HCEC 1CT (cell line): ENCODE results near the gene TMPRSS15.

Source experiments
- DNase-seq: peaks from one replicate; pipeline ENCODE4 v3.0.0-alpha.2; 2017

Gene TMPRSS15

GRCh38 chr21:18340387-18340942 lies 63.1 kb downstream of the TMPRSS15 start:
- DNase-seq: no peak

- no peak for DNase-seq
Measured at GRCh38 chr21:18335651-18336236, 67.8 kb downstream of the TMPRSS15 start.

GRCh38 chr21:18334066-18334465 lies 69.5 kb downstream of the TMPRSS15 start:
- no peak for DNase-seq

DNA sequence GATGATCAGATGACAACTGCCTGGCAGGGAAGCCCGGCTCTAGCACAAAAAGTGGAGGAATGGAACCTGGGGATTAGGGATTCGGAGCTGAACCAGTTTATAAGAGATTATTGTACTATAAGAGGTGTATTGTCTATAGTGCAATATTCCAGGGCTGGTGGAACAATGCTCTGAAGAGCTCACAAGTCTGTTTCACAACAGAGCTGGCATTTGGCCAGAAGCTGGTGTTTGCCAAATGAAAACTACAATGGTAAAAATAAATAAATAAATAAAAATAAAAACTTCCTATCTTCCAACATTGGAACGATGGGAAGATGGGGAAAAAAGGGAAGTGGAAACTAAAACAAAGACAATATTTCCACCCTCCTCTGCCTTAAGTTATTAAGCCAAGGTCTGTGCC lies 85.4 kb downstream of the TMPRSS15 start:
- no peak for DNase-seq

GRCh38 chr21:18298228-18298627 lies 105.4 kb downstream of the TMPRSS15 start:
- no peak for DNase-seq

DNA sequence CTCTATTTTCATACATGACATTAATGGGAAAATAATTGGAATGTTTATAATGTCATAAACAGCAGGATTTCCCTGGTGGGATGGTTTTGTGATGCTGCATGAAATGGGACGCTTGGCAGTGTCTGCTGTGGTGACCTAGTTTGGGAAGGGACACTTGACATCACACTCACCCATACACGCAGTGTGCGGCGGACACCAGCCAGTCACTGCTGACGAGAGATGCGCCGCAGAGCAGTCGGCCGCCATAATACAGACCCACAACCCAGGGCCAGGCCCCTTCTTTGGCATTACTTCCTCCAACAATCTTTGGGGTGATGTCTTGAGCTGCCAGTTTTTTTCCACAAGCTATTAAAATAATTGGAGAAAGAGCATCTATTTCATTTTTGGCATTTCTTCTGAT lies 109.5 kb downstream of the TMPRSS15 start:
- DNase-seq: no peak

DNA sequence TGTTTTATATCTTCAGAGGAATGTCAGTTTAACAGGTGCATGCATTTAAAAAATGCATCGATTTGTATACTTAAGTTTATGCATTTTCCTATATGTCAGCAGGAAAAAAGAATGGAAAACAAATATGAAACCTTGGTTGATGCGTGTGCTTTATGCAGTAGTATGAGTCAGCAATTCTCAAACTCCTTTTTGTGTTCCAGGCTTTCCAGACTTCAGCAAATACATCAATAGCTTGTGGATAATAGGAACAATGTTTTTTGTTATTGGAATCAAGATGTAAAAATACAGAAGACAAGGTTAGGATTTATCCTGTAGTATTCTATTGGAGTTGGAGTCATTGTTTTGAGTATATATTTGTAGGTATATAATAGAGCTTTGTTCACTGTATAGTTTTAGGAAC lies 113.7 kb downstream of the TMPRSS15 start:
- no peak for DNase-seq

- no peak for DNase-seq
Measured at GRCh38 chr21:18285379-18285778, 118.2 kb downstream of the TMPRSS15 start.

DNA sequence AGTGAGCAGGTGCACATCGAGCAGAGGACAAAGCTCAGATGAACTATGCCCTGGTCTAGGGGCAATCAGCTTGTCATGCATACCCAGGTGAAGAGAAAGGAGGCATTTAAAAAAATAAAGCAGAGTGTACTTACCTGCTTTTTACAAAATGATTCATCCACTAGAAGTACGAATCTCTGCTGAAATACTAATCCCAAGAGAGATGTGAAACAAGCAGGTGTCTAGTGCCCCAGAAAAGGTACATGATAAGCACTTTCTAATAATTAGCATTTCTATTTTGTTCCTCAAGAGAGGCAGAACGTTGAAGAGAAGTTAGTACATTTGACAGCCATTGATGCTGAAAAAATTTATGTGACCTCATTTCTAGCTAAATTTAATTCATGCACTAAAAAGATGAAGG lies 127.8 kb downstream of the TMPRSS15 start:
- no peak for DNase-seq

DNA sequence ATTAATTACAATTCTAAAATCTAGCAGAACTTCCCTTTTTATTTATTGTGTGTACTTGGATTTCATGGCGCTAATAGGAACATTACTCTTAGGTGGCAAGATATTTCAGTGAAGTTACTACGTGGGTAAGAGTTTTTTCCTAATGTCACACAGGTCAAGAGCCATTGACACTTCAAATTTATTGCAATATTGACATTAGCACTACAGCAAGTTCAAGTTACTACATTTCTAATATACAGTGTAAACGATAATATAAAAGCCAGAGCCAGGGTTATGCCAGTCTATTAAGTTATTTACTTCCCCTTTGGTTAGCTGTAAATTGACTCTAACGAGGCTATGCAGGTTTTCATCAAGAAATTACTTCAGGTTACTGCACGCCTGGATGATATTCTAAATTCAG lies 129.2 kb downstream of the TMPRSS15 start:
- DNase-seq: no peak

DNA sequence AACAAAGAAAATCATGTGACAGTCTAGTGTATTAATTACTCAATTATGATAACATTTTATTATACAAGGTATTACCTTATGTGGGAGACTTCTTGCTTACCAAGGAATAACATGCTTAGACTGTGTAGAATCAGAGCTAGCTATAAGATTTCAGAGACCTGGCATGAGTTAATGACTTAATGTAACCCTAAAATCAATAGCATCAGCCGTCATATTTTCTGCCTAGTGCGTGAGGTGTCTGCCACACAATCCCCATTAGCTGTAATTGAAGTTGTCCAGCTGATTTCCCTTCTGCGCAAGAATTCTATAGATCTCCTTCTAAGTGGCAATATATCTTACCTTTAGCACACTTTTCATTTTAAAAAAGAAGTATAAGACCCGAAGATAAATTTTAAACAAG lies 130.2 kb downstream of the TMPRSS15 start:
- DNase-seq: no peak

- no peak for DNase-seq
Measured at GRCh38 chr21:18269856-18270255, 133.7 kb downstream of the TMPRSS15 start.

GRCh38 chr21:18268906-18269305 lies 134.7 kb downstream of the TMPRSS15 start:
- no peak for DNase-seq

DNA sequence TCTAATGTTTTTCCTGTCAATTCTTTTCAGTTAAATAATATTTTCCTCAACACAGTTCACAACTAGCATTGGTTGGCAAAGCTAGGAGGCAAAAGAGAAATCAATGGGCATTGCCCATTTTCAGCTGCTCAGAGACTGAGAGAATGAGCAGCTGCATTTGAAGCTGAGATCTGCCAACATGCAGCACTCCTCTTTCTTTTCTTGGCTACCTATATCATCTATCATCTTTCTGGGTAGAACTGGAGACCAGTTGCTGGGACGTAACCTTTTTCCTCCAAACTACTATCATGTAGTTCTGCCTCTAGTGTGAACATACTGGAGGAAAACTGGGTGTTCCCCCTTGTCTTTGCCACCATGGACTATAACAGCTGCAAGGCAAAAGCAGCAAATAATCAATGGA lies 136.1 kb downstream of the TMPRSS15 start:
- no peak for DNase-seq

- no peak for DNase-seq
Measured at GRCh38 chr21:18265944-18266343, 137.6 kb downstream of the TMPRSS15 start.

DNA sequence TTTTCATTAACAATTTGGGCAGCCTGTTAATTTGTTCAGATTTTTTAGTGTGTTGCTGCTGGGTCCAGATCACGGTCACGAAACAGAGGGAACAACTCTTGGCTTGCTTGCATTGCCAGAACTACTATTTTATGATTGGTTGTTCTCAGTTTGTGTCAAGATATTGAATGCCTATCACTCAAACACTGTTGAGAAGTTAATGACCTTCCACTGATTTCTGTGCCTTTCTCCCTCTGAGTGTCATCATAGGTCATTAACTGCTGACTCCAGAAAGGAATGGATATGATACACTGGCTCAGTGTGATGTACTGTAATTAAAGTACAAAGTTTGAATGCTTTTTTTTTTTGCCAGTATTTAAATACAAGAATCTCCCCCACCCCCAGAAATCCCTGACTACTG lies 149.8 kb downstream of the TMPRSS15 start:
- no peak for DNase-seq

DNA sequence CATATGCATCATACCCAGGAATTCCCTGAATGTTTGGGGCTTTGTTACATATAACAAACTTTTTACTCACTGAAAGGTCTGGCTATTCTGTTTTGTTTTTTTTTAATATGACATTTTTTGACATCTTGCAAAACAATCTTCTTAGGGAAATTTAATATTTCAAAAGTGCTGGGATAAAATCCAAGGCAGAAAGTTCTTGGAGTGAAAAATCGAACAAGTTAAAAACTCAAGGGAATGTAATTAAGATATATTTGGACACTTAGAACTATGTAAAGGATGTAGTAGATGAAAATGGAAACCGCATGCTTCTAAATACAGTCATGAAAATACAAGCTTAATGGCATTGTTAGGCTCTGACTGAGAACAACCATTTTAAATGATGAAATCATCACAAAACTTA lies 150.4 kb downstream of the TMPRSS15 start:
- no peak for DNase-seq

DNA sequence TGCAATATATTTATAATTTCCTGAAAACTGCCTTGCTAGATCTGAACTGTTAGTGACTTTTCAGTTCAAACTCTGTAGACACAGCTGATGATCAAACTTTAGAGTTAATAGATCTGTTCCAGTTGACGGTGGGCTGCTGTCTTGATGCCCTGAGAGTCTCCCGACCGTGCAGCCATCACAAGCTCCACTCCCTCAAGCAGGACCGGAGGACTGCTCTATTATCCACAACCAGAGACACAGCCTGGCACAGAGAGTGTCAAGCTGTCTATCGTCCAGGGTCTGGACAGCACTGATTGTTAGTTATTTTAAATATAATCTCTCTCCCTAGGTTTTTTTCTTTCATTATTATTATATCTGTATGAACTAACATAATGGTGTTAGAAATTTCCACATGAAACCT lies 150.9 kb downstream of the TMPRSS15 start:
- no peak for DNase-seq

DNA sequence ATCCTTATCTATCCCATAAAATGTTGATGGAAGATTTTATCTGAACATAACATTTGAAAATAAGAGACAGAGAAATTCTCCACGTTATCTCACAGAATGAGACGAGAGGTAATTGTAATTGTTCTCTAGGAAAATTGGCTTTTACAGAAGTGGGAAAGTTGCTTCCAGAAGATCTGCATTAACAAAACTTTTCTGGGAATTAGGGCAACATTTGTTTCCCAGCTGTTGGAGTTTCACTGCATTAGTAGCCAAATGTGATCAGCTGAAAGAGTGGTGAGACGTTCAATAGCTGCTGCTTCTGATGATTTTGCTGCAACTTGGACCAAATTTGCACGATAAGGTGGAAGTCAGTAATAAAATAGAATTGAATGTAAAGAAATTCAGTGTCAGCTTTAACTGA lies 151.3 kb downstream of the TMPRSS15 start:
- DNase-seq: no peak

- no peak for DNase-seq
Measured at GRCh38 chr21:18251065-18251464, 152.5 kb downstream of the TMPRSS15 start.

GRCh38 chr21:18249672-18250071 lies 153.9 kb downstream of the TMPRSS15 start:
- DNase-seq: no peak

- DNase-seq: no peak
Measured at GRCh38 chr21:18248171-18248570, 155.4 kb downstream of the TMPRSS15 start.

DNA sequence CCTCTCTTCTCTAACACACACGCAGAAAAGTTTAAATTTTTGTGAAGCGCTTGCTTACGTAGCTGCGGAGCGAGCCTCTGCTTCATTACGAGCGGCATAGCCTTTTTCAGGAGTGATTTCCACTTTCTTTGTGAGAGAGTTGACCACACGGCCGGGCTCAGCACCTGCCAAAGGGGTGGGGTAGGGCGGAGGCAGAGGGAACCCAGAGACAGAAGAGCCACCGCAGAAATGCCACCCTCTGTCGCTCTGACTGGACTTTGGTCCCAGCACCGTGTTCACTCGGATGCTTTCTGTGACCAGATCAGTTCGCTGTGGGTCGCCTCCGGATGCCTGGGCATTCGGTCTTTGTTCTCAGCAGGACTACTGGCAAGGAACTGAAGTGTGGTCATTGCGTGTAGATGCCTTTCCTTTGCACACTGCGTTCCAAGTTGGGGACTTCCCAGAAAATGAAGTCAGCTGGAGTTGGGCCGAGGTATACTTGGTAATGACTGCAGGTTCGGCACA lies 158.1 kb downstream of the TMPRSS15 start:
- no peak for DNase-seq

- no peak for DNase-seq
Measured at GRCh38 chr21:18244671-18245463, 158.7 kb downstream of the TMPRSS15 start, which contains the start of gene CHODL. CHODL (plus strand) TSS chr21:18244833; CDS start chr21:18245224, 391 bp downstream.
